GM12892 (cell line): ENCODE data around the gene ZNF484.
"Not testable (repeated sequence)": the region's sequence is repeated elsewhere in the genome, so short reads cannot be mapped to it uniquely, and the experiment has no call there.

Experiments
- DNase-seq: peaks from one replicate; pipeline ENCODE4 v3.0.0; 2011; ENCODE audit not compliant: insufficient read length
- FAIRE-seq: peaks from 2 replicates; lab custom pipeline; 2011; peaks lifted over from hg19 to GRCh38; lab: Jason Lieb, UNC
- POLR2A ChIP-seq: IDR thresholded peaks from 2 replicates; pipeline ENCODE4 v1.6.1; 2011; ENCODE audit warnings: low read depth, low read length, control low read depth
- POLR2AphosphoS5 ChIP-seq: IDR thresholded peaks from 2 replicates; pipeline ENCODE4 v1.6.1; 2011; ENCODE audit warnings: low read depth, low read length, control low read depth
- TAF1 ChIP-seq: IDR thresholded peaks from 2 replicates; pipeline ENCODE4 v1.6.1; 2011; ENCODE audit warnings: low read depth, mild to moderate bottlenecking, control low read depth, low read length, borderline replicate concordance

ZNF484 gene

DNA sequence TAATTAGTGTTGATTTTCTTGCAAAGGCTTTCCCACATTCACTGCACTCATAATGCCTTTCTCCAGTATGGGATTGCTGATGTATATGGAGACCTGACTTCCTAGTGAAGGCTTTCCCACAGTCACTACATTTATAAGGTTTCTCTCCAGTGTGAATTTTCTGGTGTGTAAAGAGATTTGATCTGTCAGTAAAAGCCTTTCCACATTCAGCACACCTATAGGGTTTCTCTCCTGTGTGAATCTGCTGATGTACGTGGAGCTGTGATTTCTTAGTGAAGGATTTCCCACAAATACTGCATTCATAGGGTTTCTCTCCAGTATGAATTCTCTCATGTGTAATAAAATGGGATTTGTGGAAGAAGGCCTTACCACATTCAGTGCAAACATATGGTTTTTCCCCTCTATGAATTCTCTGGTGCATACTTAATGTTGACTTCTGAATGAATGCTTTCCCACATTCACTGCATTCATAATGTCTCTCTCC, 31.1 kb downstream of the ZNF484 start:
- no peak for DNase-seq
- no peak for TF ChIP-seq POLR2A
- TF ChIP-seq POLR2AphosphoS5: no peak
- TF ChIP-seq TAF1: no peak
- FAIRE-seq: no peak

DNA sequence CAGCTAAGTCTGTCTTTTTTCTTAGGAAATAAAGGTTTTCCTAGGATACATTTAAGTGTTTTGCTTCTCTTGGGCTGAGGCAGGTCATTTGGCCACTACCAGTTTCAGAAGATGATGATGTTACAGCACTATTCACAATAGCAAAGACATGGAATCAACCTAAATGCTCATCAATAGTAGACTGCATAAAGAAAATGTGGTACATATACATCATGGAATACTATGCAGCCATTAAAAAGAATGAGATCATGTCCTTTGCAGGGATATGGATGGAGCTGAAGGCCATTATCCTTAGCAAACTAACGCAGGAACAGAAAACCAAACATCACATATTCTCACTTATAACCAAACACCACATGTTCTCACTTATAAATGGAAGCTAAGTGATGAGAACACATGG, 39.4 kb downstream of the ZNF484 start:
- not testable (repeated sequence) for DNase-seq, FAIRE-seq

DNA sequence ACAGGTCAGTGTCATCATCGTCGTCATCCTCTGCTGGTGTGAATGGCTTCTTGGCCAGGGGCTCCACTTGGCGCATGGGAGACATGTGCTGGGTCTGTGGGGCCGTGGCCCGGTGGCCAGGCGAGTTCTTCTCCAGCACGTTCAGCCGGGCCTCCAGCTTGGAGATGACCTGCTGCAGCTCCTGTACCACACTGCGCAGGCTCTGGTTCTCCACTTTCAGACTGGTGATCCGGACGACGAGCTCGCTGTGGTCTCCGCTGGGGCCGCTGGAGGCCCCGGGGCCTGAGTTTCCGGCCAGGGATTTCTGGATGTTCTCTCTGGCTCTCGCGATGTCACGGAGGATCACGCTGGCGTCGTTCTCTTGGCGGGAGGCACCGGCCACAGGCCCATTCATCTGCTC, 40.6 kb downstream of the ZNF484 start:
- DNase-seq: no peak
- TF ChIP-seq TAF1 (no peak), POLR2A (no peak), POLR2AphosphoS5 (no peak)
- no peak for FAIRE-seq

- FAIRE-seq: no peak
- TF ChIP-seq POLR2AphosphoS5 (no peak), POLR2A (no peak), TAF1 (no peak)
- DNase-seq: no peak
These were observed 48.4 kb downstream of the ZNF484 start for GRCh38 chr9:92829420-92829819.

GRCh38 chr9:92825065-92825464, 52.8 kb downstream of the ZNF484 start:
- not testable (repeated sequence) for DNase-seq, FAIRE-seq

DNA sequence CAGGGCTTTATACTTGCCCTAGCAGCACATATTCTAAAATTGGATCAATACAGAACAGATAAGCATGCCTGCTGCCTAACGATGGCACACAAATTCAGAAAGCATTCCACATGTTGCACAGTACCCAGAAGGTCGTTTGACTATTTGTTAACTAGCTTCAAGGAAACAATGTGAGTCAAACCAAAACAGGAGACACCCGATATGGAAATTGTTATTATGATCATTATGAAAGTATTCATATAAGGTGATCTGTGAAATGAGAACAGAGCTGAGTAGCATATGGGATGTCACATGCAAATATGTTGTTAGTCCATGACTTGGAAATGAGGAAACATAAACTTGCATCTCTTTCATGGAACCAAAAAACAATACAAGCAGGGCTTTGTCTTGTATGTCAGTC, 56.9 kb downstream of the ZNF484 start:
- FAIRE-seq (no peak), DNase-seq (no peak)
- TF ChIP-seq POLR2AphosphoS5 (no peak), TAF1 (no peak), POLR2A (no peak)

DNA sequence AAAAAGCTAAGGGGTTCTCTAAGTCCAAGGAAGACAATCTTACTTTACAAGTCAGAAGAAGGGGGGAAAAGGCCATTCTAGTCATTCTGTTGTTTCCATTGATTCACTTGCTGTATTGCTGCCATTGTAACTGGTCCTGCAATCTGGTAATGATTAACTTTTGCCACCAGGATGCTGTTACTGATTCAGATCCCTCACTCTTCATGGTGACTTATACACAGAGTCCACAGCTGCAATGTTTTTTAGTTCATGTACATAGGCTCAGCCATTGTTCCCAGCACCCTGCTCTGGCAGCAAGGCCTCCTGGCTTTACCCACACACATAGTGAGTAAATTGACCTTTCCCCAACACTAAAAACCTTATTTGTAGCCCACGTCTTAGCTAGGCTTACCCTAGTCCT, 57.9 kb downstream of the ZNF484 start:
- DNase-seq, FAIRE-seq: not testable (repeated sequence)

GRCh38 chr9:92809629-92810326, 68.1 kb downstream of the ZNF484 start:
- peak; percentile 48 for FAIRE-seq
- DNase-seq: not testable (repeated sequence)

GRCh38 chr9:92808726-92809451, 68.9 kb downstream of the ZNF484 start:
- FAIRE-seq (no peak), DNase-seq (peak; percentile 44)
- no peak for TF ChIP-seq POLR2AphosphoS5
- TF ChIP-seq POLR2A: no peak
- no peak for TF ChIP-seq TAF1

- DNase-seq (no peak), FAIRE-seq (no peak)
- TF ChIP-seq POLR2A (no peak), TAF1 (no peak), POLR2AphosphoS5 (no peak)
These were observed 69.8 kb downstream of the ZNF484 start for GRCh38 chr9:92807757-92808725.

DNA sequence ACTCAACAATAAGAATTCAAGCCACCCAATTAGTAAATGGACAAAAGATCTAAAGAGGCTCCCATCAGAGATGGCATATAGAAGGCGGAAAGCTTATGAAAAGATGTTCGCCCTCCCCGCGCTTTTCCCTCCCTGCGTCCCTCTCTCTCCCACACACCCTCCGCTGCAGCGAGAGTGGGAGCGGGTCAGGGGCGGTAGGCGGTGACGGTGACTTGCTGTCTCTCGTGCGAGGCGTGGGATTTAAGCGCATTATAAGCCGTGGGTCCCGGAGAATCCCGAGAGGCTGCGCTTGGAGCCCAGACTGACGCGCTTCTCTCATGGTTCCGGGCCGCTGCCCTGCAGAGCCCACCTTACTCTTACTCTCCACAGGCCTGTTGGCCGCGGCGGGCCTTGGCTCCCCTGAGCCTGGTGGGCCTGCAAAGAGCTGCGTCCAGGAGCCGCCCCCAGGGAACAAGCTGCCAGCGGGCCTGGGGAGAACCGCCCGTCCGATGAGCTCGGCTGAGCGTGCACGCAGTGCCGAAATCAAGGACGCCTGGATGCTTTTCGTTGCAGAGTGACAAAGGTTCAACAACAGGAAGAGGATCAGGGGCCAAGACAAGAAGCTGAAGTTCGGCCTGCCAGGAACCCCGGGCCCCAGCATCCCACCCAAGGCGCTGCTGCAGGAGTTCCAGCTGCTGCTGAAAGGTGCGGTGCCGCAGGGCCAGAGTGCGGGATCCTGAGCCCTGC, 70.6 kb downstream of the ZNF484 start:
- no peak for FAIRE-seq

More for the DNA sequence above, 70.6 kb downstream of the ZNF484 start:
- no peak for DNase-seq
- TF ChIP-seq POLR2A (no peak), TAF1 (no peak), POLR2AphosphoS5 (no peak)
